Fibroblast of villous mesenchyme (primary cell): ENCODE measurements around the gene USP22. TPM values are rescaled to one million over a fixed set of nuclear protein-coding genes. Genes with fewer than 3 reads are reported as not detected.

ENCODE experiments used
- DNase-seq: peaks from one replicate; pipeline ENCODE4 v3.0.0-alpha.2; 2010; ENCODE audit warnings: low read depth
- H3K4me3 ChIP-seq: 2 replicates; pipeline ENCODE4 v1.5.1; 2011; ENCODE audit warnings: low read depth, mild to moderate bottlenecking, low read length
- CTCF ChIP-seq: IDR thresholded peaks from 2 replicates; pipeline ENCODE4 v1.5.1; 2012; ENCODE audit warnings: low read depth, mild to moderate bottlenecking, low read length; ENCODE audit not compliant: insufficient read depth
- total RNA-seq: library from RNA; depleted of rRNA; stranded (reverse); fragments of >200 nt; gene quantifications from 2 replicates; pipeline ENCODE4 v1.2.3, GENCODE V29; 2012

The USP22 gene
- total RNA-seq, 1 donor = 297 TPM

- no peak for TF ChIP-seq CTCF
These were observed 39.2 kb upstream of the USP22 start for GRCh38 chr17:21082001-21082436.

GRCh38 chr17:21079196-21079595 lies 36.4 kb upstream of the USP22 start:
- no peak for DNase-seq
- no peak for TF ChIP-seq CTCF
- H3K4me3 ChIP-seq = no peak overlapping the region

More at GRCh38 chr17:21082001-21082436, 39.2 kb upstream of the USP22 start:
- DNase-seq = no peak
- no peak overlapping the region for H3K4me3 ChIP-seq

GRCh38 chr17:21078016-21078780 lies 35.4 kb upstream of the USP22 start:
- no peak overlapping the region for H3K4me3 ChIP-seq
- no peak for DNase-seq
- no peak for TF ChIP-seq CTCF

GRCh38 chr17:21077281-21077680 lies 34.5 kb upstream of the USP22 start:
- no peak for DNase-seq
- TF ChIP-seq CTCF = no peak
- no peak overlapping the region for H3K4me3 ChIP-seq

- no peak for DNase-seq
- TF ChIP-seq CTCF = no peak
- H3K4me3 ChIP-seq = no peak overlapping the region
These were observed 33.4 kb upstream of the USP22 start for GRCh38 chr17:21076242-21076641.

- DNase-seq = no peak
- no peak for TF ChIP-seq CTCF
- no peak overlapping the region for H3K4me3 ChIP-seq
These were observed 32.9 kb upstream of the USP22 start for GRCh38 chr17:21075739-21076085.

- TF ChIP-seq CTCF = no peak
- H3K4me3 ChIP-seq = no peak overlapping the region
- no peak for DNase-seq
These were observed 30.0 kb upstream of the USP22 start for GRCh38 chr17:21072745-21073197.
